Fibroblast of the conjunctiva (primary cell): ENCODE measurements around the gene HOXC9.

ENCODE experiments used
- DNase-seq: peaks from one replicate; pipeline ENCODE4 v3.0.0-alpha.2; 2010; ENCODE audit warnings: low read depth

HOXC9 gene

DNA sequence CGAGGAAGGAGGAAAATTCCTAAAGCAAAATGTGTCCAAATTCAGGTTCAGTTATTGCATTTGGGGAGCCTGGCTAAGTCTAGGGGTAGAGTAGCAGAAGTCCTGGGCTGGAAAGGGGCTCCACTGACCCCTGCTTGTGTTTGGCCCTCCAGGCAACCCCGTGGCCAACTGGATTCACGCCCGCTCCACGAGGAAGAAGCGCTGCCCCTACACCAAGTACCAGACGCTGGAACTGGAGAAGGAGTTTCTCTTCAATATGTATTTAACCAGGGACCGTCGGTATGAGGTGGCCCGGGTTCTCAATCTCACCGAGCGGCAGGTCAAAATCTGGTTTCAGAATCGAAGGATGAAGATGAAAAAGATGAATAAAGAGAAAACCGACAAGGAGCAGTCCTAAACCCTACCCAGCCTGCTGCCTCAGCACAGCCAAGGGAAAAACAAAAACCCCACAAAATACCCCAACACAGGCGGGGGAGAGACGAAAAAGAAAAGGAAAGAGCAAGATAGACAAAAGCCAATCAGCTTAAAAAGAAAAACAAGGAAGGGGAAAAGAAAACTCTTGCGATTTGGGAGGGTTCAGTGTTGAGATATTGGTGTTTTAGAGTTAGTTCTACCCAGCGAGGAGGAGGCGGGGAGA lies 2.4 kb downstream of the HOXC9 start:
- DNase-seq, result no peak

DNA sequence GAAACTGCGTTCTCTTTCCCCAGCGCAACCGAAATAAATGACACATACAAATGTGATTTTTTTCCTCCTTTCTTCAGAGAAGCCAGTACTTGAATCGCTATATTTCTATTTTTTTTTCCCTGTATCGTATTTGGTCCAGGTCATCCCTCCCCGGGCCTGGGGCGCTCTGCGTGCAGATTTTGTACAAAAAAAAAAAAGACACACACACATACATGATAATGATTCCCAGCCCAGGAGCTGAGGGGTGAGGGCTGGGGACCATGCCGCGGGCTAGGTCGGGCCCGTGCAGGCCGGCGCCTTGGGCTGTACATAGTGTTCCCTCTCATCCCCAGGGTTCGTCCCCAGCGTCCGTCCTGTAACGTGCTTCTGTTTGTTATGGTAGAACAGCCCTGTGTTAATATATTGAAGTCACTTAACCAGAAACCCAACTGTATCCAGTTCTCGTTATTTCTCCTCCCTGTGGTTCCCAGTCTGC lies 3.0 kb downstream of the HOXC9 start:
- no peak for DNase-seq

- DNase-seq, result no peak
Measured at GRCh38 chr12:54003625-54004024, 3.7 kb downstream of the HOXC9 start.

GRCh38 chr12:54004063-54004840 lies 4.3 kb downstream of the HOXC9 start:
- no peak for DNase-seq

GRCh38 chr12:54004841-54005530 lies 5.0 kb downstream of the HOXC9 start:
- no peak for DNase-seq

GRCh38 chr12:54005531-54005852 lies 5.5 kb downstream of the HOXC9 start:
- DNase-seq, result no peak

GRCh38 chr12:54005853-54006558 lies 6.0 kb downstream of the HOXC9 start:
- peak; percentile 52 for DNase-seq

- no peak for DNase-seq
Measured at GRCh38 chr12:54006559-54007220, 6.7 kb downstream of the HOXC9 start.

- DNase-seq, result no peak
Measured at GRCh38 chr12:54007538-54008259, 7.7 kb downstream of the HOXC9 start.

- no peak for DNase-seq
Measured at GRCh38 chr12:54008260-54008552, 8.2 kb downstream of the HOXC9 start.

DNA sequence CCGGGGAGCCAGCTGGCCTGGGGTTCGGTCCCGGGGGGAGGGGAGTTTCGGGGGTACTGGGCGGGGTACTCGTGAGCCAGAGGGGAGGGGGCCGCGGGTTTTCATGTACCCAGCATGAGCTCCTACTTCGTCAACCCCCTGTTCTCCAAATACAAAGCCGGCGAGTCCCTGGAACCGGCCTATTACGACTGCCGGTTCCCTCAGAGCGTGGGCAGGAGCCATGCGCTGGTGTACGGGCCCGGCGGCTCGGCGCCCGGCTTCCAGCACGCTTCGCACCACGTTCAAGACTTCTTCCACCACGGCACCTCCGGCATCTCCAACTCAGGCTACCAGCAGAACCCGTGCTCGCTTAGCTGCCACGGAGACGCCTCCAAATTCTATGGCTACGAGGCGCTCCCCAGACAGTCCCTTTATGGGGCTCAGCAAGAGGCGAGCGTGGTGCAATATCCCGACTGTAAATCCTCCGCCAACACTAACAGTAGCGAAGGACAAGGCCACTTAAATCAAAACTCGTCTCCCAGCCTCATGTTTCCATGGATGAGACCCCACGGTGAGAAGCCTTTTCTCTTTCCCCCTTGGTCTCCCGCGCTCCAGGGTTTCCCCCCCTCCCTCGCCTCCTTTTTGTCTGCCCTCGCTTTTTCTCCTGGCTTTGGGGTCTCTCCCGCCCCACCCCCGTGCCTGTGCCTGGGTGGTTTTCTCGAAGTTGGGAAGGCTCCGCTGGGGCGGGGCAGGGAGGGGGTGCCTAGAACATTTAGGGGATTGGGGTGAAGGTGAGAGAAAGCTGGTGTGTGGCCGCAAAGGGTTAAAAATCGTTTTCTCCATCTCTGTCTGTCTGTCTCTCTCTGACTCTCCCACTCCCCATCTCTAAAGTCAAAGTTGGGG lies 9.5 kb downstream of the HOXC9 start:
- no peak for DNase-seq

DNA sequence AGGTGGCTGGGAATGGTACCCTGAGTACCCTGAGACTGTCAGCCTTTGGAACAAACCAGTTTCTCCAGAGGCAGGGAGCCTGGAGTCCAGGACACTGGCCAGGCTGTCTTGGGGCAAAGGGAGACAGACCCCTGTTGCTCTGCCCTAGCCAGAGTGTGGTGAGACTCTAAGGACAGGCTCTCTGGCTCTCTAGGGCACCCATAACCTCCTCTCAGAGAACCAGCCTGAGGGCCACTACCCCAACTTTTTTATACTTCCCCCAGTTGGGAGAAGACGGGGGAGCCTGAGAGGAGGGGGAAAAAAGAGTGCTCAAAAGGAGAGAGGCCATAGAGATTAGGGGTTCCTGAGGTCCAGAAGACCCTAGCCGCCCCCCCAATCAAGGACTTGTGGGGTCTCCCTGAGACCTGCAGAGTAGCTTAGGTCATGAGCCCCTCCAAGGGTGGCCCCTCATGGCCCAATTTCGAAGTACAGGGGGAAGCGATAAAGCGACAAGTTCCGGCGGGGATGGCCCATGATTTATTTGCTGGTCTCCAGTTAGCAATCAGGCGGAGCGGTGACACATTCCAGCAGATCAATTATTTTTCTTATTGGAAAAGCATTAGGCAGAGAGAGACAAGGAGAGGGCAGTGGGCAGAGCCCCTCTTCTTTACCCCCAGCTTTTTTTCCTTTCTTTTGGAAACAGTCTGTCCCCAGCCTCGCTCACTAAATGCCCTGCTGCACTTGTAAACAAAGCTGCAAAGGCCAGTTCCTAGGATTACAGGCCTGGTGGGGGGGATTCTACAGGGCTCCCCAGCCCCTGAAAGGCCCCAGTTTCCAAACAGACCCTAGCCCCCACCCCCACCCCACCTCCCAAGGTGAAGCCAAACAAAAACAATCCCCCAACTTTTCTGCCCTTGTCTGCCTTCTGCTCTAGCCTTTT lies 10.4 kb downstream of the HOXC9 start:
- no peak for DNase-seq

DNA sequence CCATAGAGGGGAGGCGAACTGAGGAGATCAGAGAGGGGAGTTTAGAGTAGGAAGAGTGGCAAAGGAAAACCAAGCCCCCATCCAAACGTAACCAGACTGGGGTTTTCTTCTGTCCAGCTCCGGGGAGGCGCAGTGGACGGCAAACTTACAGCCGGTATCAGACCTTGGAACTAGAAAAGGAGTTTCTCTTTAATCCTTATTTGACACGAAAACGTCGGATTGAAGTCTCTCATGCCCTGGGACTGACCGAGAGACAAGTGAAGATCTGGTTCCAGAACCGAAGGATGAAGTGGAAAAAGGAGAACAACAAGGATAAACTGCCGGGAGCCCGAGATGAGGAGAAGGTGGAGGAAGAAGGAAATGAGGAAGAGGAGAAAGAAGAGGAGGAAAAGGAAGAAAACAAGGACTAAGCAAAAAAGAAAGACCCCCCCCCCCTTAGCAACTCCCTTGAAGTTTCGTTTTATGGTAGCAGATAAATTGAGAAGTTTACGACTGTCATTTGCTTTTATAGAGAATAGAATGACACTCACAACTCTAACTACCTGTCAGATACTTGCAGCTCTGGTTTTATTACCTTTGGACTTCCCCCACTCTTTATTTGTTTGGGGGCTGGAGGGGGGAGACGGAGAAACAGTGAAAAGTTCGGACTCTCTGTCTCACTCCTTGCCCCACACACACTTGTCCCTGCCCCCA lies 11.2 kb downstream of the HOXC9 start:
- DNase-seq, result no peak

GRCh38 chr12:54011665-54012532 lies 11.9 kb downstream of the HOXC9 start:
- DNase-seq, result no peak

- DNase-seq, result no peak
Measured at GRCh38 chr12:54012631-54013409, 12.9 kb downstream of the HOXC9 start.

DNA sequence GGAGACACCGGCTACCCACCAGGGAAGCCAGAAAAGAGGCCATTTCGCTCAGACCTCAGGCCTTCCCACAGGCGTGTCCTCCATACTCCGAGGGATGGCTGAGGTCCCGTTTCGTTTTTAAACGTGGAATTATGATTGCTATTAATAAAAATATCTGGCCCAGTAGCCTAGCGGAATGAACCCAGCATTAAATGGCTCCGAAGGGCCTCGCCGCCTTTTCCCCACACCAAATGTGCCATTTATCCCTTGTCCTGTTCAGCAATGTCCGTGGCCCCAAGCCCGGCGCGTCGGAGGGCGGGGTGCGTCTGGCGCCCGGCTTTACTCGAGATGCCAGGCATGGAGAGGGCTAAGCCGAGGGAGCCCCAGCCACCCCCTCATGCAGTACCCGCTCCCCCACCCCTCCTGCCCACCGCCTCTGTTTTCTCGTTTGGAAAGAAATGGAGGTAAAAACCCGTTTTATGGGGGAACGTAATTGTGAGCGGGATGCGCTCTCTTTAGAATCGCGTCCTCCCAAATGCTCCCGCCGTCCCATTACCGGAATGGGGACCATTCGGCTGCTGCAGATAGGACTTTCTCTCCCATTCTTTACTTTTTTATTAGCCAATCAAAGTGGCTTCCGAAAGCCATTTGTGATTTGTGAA lies 14.5 kb downstream of the HOXC9 start:
- no peak for DNase-seq
